Gastrocnemius medialis (tissue), 4 donors: ENCODE data around the gene PLLP. TPM values are rescaled to one million over a fixed set of nuclear protein-coding genes. Genes with fewer than 3 reads are reported as not detected.

Experiments
- ATAC-seq, 2 donors: fragments of 150-250 bp; one replicate each; pipeline ENCODE4 v1.9.1; 2016
- DNase-seq, 2 donors: peaks; one replicate each; pipeline ENCODE4 v3.0.0-alpha.2; 2019
- H3K27ac ChIP-seq, 4 donors: fragments of 200-600 bp; sonication (generic); 1 replicate in 1 of 4; 2 replicates in 3 of 4; pipeline ENCODE4 v1.5.1; 2016 to 2018; ENCODE audit warnings: mild to moderate bottlenecking in 2 of 4, moderate library complexity in 1 of 4
- H3K27me3 ChIP-seq, 3 donors: fragments of 200-600 bp; sonication (generic) in 2 of 3; 1 replicate in 1 of 3; 2 replicates in 2 of 3; pipeline versions ENCODE4 v1.5.1 to v1.6.0; 2016 to 2019; ENCODE audit warnings: mild to moderate bottlenecking in 1 of 3, moderate library complexity in 1 of 3
- H3K36me3 ChIP-seq, 2 donors: fragments of 200-600 bp; sonication (generic) in 1 of 2; one replicate each; pipeline ENCODE4 v1.5.1; 2017 to 2018
- H3K4me1 ChIP-seq, 2 donors: fragments of 200-600 bp; sonication (generic) in 1 of 2; one replicate each; pipeline ENCODE4 v1.5.1; 2016 to 2017; ENCODE audit warnings: mild to moderate bottlenecking in 2 of 2
- H3K4me3 ChIP-seq, 4 donors: fragments of 200-600 bp; sonication (generic) in 3 of 4; 1 replicate in 1 of 4; 2 replicates in 3 of 4; pipeline ENCODE4 v1.5.1; 2016 to 2019; ENCODE audit warnings: mild to moderate bottlenecking in 2 of 4
- H3K9me3 ChIP-seq, 3 donors: fragments of 200-600 bp; sonication (generic) in 2 of 3; 1 replicate in 1 of 3; 2 replicates in 2 of 3; pipeline ENCODE4 v1.5.1; 2016 to 2019
- CTCF ChIP-seq, 5 experiments: fragments of 450-650 bp in 3 of 5; fragments of 200-600 bp in 2 of 5; sonication (generic) in 2 of 5; IDR thresholded peaks in 4 of 5; conservative IDR thresholded peaks in 1 of 5; 1 replicate in 4 of 5; 2 replicates in 1 of 5; pipeline ENCODE4 v1.5.1; 2016 to 2019; ENCODE audit warnings: antibody characterized with exemption in 5 of 5, mild to moderate bottlenecking in 3 of 5, moderate library complexity in 3 of 5
- POLR2A ChIP-seq, 2 donors: fragments of 450-650 bp; IDR thresholded peaks; one replicate each; pipeline ENCODE4 v1.6.1; 2017; ENCODE audit warnings: antibody characterized with exemption in 2 of 2, mild to moderate bottlenecking in 2 of 2, moderate library complexity in 2 of 2
- in situ Hi-C, 4 donors: fragments of 200-750 bp; cut with MboI; loops; one replicate each; pipeline versions ENCODE4 v1.15.0 to v1.8.0; 2017; ENCODE audit warnings: low sequenced_read_pairs in 4 of 4
- intact Hi-C: fragments of 100-400 bp; cut with DNase I; formaldehyde crosslinking; loops from one replicate; pipeline ENCODE4 v1.15.1; 2023; ENCODE audit warnings: low total_unique reads
- total RNA-seq, 4 donors: library from RNA; depleted of rRNA; stranded (reverse); fragments of >200 nt; gene quantifications; one replicate each; pipeline versions ENCODE4 v1.1.0 to v1.2.3, GENCODE V29; 2016

PLLP gene
- total RNA-seq, 4 donors from 2014 or later: 1.2 to 6.2 (median 4.7) TPM

GRCh38 chr16:57235128-57236021 lies 49.1 kb downstream of the PLLP start:
- in situ Hi-C loops (no loop called here), intact Hi-C loops (no loop called here)
- Histone ChIP-seq H3K36me3 (peaks cover 0 to 63% of the 10 kb centered on the region in 2 donors), H3K4me3 (no peak overlapping the region), H3K27ac (no peak overlapping the region), H3K4me1 (no peaks in the 10 kb centered on the region), H3K27me3 (no peaks in the 10 kb centered on the region), H3K9me3 (no peaks in the 10 kb centered on the region)
- TF ChIP-seq POLR2A (IDR thresholded peaks at IDR 0.05) (no peak), CTCF (IDR thresholded peaks at IDR 0.05 in 4 of 5, conservative IDR thresholded peaks at IDR 0.05 in 1 of 5) (no peak)
- DNase-seq: no peak
- ATAC-seq: no peak

DNA sequence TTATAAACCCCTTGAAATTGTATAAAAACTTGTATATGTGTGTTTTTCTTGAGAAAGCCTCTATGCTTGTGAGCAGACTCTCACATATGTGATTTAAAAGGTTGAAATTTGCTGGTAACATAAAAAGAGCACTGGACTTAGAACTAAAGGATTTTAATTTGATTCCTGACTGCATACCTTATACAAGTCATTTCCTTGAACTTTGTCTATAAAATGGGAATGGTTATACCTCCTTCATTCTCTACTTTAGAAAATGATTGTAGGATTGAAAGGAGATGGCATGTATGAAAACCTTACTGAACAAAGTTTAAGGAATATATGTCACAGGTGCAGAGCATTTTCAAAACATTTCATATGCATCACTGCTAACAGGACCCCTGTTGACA lies 49.8 kb downstream of the PLLP start:
- intact Hi-C loops (no loop called here), in situ Hi-C loops (no loop called here)
- TF ChIP-seq POLR2A (IDR thresholded peaks at IDR 0.05): no peak
- no peak for TF ChIP-seq CTCF (IDR thresholded peaks at IDR 0.05 in 4 of 5, conservative IDR thresholded peaks at IDR 0.05 in 1 of 5)
- Histone ChIP-seq H3K9me3 (no peaks in the 10 kb centered on the region), H3K27me3 (no peaks in the 10 kb centered on the region), H3K4me1 (no peaks in the 10 kb centered on the region), H3K4me3 (no peak overlapping the region), H3K27ac (no peak overlapping the region), H3K36me3 (peaks cover 0 to 70% of the 10 kb centered on the region in 2 donors)
- ATAC-seq (no peak), DNase-seq (no peak)

DNA sequence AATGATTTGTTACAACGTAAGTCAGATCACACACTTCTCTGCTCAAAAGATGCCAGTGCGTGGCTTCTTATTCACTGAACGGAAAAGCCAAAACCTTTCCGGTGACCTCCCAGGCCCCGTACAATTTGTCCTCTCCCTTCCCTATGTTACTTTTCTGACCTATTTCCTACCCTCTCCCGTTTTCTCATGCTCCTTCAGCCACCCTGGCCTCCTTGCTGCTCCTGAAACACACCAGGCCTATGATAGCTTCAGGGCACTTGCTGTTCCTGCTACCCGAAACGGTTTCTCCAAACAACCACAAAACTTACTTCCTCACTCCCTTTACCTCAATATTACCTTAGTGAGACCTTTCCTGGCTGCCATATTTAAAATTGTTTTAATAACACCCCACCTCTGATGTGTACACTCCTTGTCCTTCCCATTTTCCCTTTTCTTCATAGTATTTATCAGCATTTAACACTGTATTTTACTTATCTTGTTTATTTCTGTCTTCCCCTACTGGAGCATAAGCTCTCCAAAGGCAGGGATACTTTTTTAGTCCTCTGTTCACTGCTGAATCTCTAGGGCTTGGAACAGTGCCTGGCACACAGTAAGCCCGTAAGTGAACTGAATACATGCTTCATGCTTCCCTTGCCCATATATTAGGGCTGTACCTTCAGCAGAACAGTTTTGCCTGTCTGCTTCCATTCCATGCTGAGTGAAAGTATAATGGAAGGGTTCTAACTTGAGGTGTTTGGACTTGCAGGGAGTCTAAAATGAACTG lies 50.3 kb downstream of the PLLP start:
- Histone ChIP-seq H3K9me3 (no peaks in the 10 kb centered on the region), H3K27ac (no peak overlapping the region), H3K4me1 (no peaks in the 10 kb centered on the region), H3K4me3 (no peak overlapping the region), H3K27me3 (no peaks in the 10 kb centered on the region), H3K36me3 (peaks cover 0 to 72% of the 10 kb centered on the region in 2 donors)
- in situ Hi-C loops: no loop called here
- ATAC-seq: no peak
- intact Hi-C loops: no loop called here
- TF ChIP-seq CTCF (IDR thresholded peaks at IDR 0.05 in 4 of 5, conservative IDR thresholded peaks at IDR 0.05 in 1 of 5) (no peak), POLR2A (IDR thresholded peaks at IDR 0.05) (no peak)
- no peak for DNase-seq

GRCh38 chr16:57231821-57232350 lies 52.6 kb downstream of the PLLP start:
- Histone ChIP-seq H3K4me1 (no peaks in the 10 kb centered on the region), H3K9me3 (no peaks in the 10 kb centered on the region), H3K36me3 (peaks cover 0 to 89% of the 10 kb centered on the region in 2 donors), H3K4me3 (no peak overlapping the region), H3K27me3 (no peaks in the 10 kb centered on the region), H3K27ac (no peak overlapping the region)
- in situ Hi-C loops (no loop called here), intact Hi-C loops (no loop called here)
- ATAC-seq (no peak), DNase-seq (no peak)
- TF ChIP-seq POLR2A (IDR thresholded peaks at IDR 0.05) (no peak), CTCF (IDR thresholded peaks at IDR 0.05 in 4 of 5, conservative IDR thresholded peaks at IDR 0.05 in 1 of 5) (no peak)
